AG04450 (cell line): ENCODE data around the gene SFI1. TPM values are rescaled to one million over a fixed set of nuclear protein-coding genes. Genes with fewer than 3 reads are reported as not detected.

ENCODE experiments used
- CTCF ChIA-PET: fragments of 300-600, 350-600 bp; formaldehyde crosslinking; extraction: SDS; loops from one replicate; lab custom pipeline; 2022; ENCODE audit warnings: antibody characterized with exemption, inconsistent platforms; lab: Charles Lee
- POLR2A ChIA-PET: fragments of 350-600 bp; formaldehyde crosslinking; extraction: SDS; loops from one replicate; lab custom pipeline; 2021; ENCODE audit warnings: antibody characterized with exemption, inconsistent platforms; lab: Yijun Ruan, JAX
- DNase-seq: peaks from one replicate; pipeline ENCODE4 v3.0.0-alpha.2; 2011; ENCODE audit warnings: low read depth, low spot score
- H3K27ac ChIP-seq: one replicate; pipeline ENCODE4 v1.5.1; 2012; ENCODE audit warnings: low read depth, low read length, control low read depth
- H3K27me3 ChIP-seq: one replicate; pipeline ENCODE4 v1.6.0; 2012; ENCODE audit warnings: low read length; ENCODE audit not compliant: control insufficient read depth, insufficient read depth
- H3K4me3 ChIP-seq: 2 replicates; pipeline ENCODE4 v1.5.1; 2011; ENCODE audit warnings: mild to moderate bottlenecking, low read depth, low read length, control low read depth
- H3K9me3 ChIP-seq: 2 replicates; pipeline ENCODE4 v1.5.1; 2012; ENCODE audit warnings: low read length; ENCODE audit not compliant: control insufficient read depth, insufficient read depth
- CTCF ChIP-seq: IDR thresholded peaks from 2 replicates; pipeline ENCODE4 v1.5.1; 2011; ENCODE audit warnings: low read depth, low read length, control low read depth, inconsistent platforms
- polyA plus RNA-seq: library from polyadenylated mRNA; depleted of rRNA; stranded (reverse); fragments of >200 nt; gene quantifications from 2 replicates; pipeline ENCODE4 v1.2.3, GENCODE V29; 2011

SFI1 gene
- polyA plus RNA-seq, 1 experiment, result 4.1 TPM

DNA sequence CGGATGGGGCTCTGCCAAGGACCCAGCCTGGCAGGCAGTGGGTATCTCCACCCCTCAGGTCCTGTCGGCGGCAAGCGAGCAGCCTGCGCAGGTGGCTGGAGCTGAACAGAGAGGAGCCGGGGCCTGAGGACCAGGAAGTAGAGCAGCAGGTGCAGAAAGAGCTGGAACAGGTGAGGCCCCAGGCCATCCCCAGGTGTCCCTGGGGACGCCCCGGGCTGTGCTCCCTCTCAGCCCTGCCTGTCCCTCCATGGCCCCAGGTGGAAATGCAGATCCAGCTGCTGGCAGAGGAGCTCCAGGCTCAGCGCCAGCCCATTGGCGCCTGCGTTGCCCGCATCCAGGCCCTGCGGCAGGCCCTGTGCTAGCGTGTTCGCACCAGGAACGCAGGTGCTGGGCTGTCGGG is 121.7 kb downstream of the SFI1 start:
- CTCF ChIA-PET, result no interaction called here
- no peak for TF ChIP-seq CTCF
- H3K27ac ChIP-seq, result no peak overlapping the region
- no peak overlapping the region for H3K4me3 ChIP-seq
- POLR2A ChIA-PET, result interaction anchor here (1.2 kb wide), 1 partner anchor 13 kb away, joined by 3 read pairs; no protein-coding TSS in a partner anchor
- no peak for DNase-seq
- no peaks in the 10 kb centered on the region; the same call in 1 of the 2 replicates for H3K9me3 ChIP-seq
- H3K27me3 ChIP-seq, result no peaks in the 10 kb centered on the region

- no peak for DNase-seq
- H3K27ac ChIP-seq, result peak overlapping the region; percentile 31
- no peaks in the 10 kb centered on the region for H3K9me3 ChIP-seq
- POLR2A ChIA-PET, result interaction anchor here (1.2 kb wide), 1 partner anchor 12 kb away, joined by 3 read pairs; no protein-coding TSS in a partner anchor
- CTCF ChIA-PET, result no interaction called here
- no peak for TF ChIP-seq CTCF
- H3K27me3 ChIP-seq, result no peaks in the 10 kb centered on the region
- no peak overlapping the region for H3K4me3 ChIP-seq
These were observed 122.3 kb downstream of the SFI1 start for GRCh38 chr22:31618471-31619176.

- Histone ChIP-seq H3K4me3 (no peak overlapping the region), H3K27me3 (no peaks in the 10 kb centered on the region), H3K27ac (no peak overlapping the region), H3K9me3 (no peaks in the 10 kb centered on the region)
- ChIA-PET POLR2A (interaction anchor here (1.2 kb wide), 1 partner anchor 11 kb away, joined by 5 read pairs; no protein-coding TSS in a partner anchor), CTCF (interaction anchor here (1.6 kb wide), 1 partner anchor 63 kb away, joined by 6 read pairs; no protein-coding TSS in a partner anchor)
- no peak for TF ChIP-seq CTCF
- DNase-seq, result no peak
These were observed 123.4 kb downstream of the SFI1 start for GRCh38 chr22:31619611-31620300.

DNA sequence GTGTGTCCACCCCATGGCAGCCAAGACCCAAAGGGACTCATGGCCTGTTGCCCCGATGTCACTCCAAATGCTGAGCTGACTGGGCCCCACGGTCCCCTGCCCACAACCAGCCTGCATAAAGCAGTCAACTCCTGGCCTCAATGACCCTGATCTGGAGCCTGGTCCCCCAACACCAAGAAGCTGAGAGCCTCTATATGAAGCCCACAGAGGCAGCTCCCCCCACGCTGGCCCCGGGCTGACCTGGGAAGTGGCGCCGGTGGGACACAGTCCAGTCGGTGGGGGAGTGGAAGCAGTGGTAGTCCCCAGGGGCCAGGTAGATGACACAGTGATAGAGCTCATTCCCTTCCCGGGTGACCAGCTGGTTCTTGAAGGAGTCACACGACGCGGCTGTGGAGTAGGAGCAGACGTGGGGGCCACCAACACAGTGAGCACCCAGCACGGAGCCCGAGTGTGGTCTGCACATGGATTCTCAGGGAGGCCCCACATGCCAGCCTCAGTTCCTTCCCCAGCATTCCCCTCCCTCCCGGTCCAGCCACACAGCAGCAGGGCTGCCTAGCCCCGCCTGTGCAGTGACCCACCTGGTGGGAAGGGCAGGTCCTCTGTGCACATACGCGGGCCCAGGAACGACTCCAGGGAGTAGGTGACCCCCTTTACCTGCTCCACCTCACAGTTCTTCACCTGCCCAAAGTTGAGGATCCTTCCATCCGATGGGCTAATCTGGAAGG is 124.6 kb downstream of the SFI1 start:
- H3K27ac ChIP-seq, result no peak overlapping the region
- H3K27me3 ChIP-seq, result no peaks in the 10 kb centered on the region
- TF ChIP-seq CTCF, result no peak
- CTCF ChIA-PET, result interaction anchor here (1.3 to 1.6 kb wide), 2 partner anchors 10 to 65 kb away, joined by 4 to 6 read pairs; no protein-coding TSS in a partner anchor
- H3K4me3 ChIP-seq, result no peak overlapping the region
- no peaks in the 10 kb centered on the region for H3K9me3 ChIP-seq
- POLR2A ChIA-PET, result interaction anchor here (1.2 kb wide), 1 partner anchor 10 kb away, joined by 5 read pairs; no protein-coding TSS in a partner anchor
- DNase-seq, result no peak
